ENCODE results near the gene PDLIM1. TPM values are rescaled to one million over a fixed set of nuclear protein-coding genes. Genes with fewer than 3 reads are reported as not detected.
A peak's percentile ranks its signal among the peaks of the same experiment; 100 is the strongest.
"Not testable (repeated sequence)": the region's sequence is repeated elsewhere in the genome, so short reads cannot be mapped to it uniquely, and the experiment has no call there.

The PDLIM1 gene
- total and polyA plus RNA-seq, 3 experiments from 2014 or later, result 0.88 to 11.7 (median 1.4) TPM

DNA sequence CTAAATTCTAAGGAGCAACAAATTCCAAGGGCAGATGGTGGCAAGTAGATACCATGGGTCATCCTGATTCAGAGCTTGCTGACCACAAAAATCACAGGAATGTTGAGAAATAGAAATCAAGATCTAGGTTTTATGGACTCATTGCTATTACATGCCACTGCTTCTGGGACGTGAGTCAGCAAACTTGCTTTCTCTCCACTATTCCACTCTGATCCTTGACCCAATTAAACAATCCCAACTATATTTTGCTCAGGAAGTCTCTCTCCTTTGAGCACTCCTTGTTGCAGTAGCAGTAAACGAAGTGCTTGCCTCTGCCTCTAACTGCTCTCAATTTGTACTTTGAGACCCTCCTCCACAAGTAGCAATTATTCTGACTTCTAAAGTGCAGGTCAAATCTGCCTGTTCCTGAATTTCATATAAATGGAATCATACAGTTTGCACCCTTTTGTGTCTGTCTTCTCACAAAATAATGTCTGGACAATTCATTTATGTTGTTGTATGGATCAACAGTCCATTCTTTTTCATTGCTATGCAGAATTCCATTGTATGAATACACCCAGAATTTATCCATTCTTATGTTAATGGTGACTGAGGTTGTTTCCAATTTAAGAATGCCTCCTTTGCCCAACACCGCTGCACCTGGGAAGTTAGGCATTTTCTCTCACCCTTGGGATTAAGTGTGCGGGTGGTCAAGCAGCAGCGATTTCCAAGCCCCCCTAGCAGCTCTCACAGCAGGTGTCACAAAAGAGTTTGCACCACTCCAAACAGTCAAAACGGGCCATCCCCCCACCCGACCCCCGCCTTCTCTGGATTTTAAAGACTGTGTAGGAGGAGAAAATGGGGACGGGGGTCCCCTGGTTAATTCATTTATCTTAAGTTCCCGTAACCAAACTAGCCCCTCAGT lies 60.8 kb downstream of the PDLIM1 start:
- H3K27me3 Mint-ChIP-seq, result peaks cover 3 to 4% of the 10 kb centered on the region in 2 donors
- no peaks in the 10 kb centered on the region for H3K36me3 Mint-ChIP-seq
- no peak overlapping the region for H3K27ac ChIP-seq (ENCODE audit: low read depth, low read length)

DNA sequence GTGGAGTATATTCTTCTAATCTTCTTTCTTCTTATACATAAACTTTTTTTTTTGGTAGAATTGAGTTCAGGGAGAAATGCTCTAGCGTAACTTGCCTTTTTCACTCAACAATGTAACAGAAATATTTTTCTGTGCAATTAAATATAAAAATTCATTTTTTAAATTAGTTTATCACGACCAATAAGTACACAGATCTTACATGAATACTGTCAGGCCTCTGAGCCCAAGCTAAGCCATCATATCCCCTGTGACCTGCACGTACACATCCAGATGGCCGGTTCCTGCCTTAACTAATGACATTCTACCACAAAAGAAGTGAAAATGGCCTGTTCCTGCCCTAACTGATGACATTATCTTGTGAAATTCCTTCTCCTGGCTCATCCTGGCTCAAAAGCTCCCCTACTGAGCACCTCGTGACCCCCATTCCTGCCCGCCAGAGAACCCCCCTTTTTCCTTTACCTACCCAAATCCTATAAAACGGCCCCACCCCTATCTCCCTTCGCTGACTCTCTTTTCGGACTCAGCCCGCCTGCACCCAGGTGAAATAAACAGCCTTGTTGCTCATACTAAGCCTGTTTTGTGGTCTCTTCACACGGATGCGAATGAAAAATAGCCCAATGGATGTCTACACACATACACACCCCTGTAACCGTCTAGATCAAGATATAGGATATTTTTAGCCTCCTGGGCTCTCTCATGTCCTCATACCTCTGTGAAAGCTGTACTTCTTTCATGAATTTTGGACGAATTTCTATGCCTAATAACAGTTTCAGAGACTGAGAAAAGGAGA lies 61.7 kb downstream of the PDLIM1 start:
- H3K27me3 ChIP-seq (ENCODE audit: insufficient read depth, low read length, poor library complexity, severe bottlenecking); DNase-seq; CTCF ChIA-PET; H3K27me3 Mint-ChIP-seq; H3K9me3 ChIP-seq (ENCODE audit: low read length); H3K27ac ChIP-seq (ENCODE audit: low read depth, low read length); H3K9me3 Mint-ChIP-seq; H3K4me1 ChIP-seq (ENCODE audit: insufficient read depth, low read length); H3K27ac Mint-ChIP-seq; H3K36me3 Mint-ChIP-seq; POLR2A ChIA-PET; H3K36me3 ChIP-seq (ENCODE audit: insufficient read depth, low read length); H3K4me3 ChIP-seq (ENCODE audit: low read length): not testable (repeated sequence)
- peaks cover 10 to 14% (median 12%) of the 10 kb centered on the region in 3 donors for H3K4me1 Mint-ChIP-seq
- peak overlapping the region in 1 of 7 donors; percentile 21 for H3K4me3 Mint-ChIP-seq

More for the DNA sequence above, 60.8 kb downstream of the PDLIM1 start:
- no peak for DNase-seq
- Histone ChIP-seq H3K4me1 (ENCODE audit: insufficient read depth, low read length) (no peaks in the 10 kb centered on the region), H3K4me3 (ENCODE audit: low read length) (peak overlapping the region; percentile 51), H3K36me3 (ENCODE audit: insufficient read depth, low read length) (no peaks in the 10 kb centered on the region), H3K9me3 (ENCODE audit: low read length) (no peaks in the 10 kb centered on the region), H3K27me3 (ENCODE audit: insufficient read depth, low read length, poor library complexity, severe bottlenecking) (no peaks in the 10 kb centered on the region)
- ChIA-PET POLR2A (no interaction called here), CTCF (no interaction called here)
- Mint-ChIP-seq H3K4me3 (peak overlapping the region in 6 of 7 donors; percentile 77 to 93 (median 84)), H3K27ac (peak overlapping the region in 1 of 8 donors; percentile 55), H3K9me3 (peaks cover 0 to 5% (median 0%) of the 10 kb centered on the region in 5 donors), H3K4me1 (peaks cover 10 to 14% (median 12%) of the 10 kb centered on the region in 3 donors)

- ChIA-PET POLR2A (no interaction called here), CTCF (no interaction called here)
- no peak for DNase-seq
- Histone ChIP-seq H3K4me3 (ENCODE audit: low read length) (no peak overlapping the region), H3K9me3 (ENCODE audit: low read length) (no peaks in the 10 kb centered on the region), H3K27me3 (ENCODE audit: insufficient read depth, low read length, poor library complexity, severe bottlenecking) (no peaks in the 10 kb centered on the region), H3K4me1 (ENCODE audit: insufficient read depth, low read length) (no peaks in the 10 kb centered on the region), H3K36me3 (ENCODE audit: insufficient read depth, low read length) (no peaks in the 10 kb centered on the region), H3K27ac (ENCODE audit: low read depth, low read length) (no peak overlapping the region)
- H3K4me3 Mint-ChIP-seq, result no peak overlapping the region
- H3K27me3 Mint-ChIP-seq, result no peaks in the 10 kb centered on the region
- H3K9me3 Mint-ChIP-seq, result peaks cover 0 to 2% (median 0%) of the 10 kb centered on the region in 5 donors
- no peak overlapping the region for H3K27ac Mint-ChIP-seq
- peaks cover 0 to 1% (median 0%) of the 10 kb centered on the region in 3 donors for H3K4me1 Mint-ChIP-seq
- H3K36me3 Mint-ChIP-seq, result no peaks in the 10 kb centered on the region
Measured at GRCh38 chr10:95225136-95225535, 65.7 kb downstream of the PDLIM1 start.

- no peak for DNase-seq
- CTCF ChIA-PET, result no interaction called here
- no peaks in the 10 kb centered on the region for H3K9me3 Mint-ChIP-seq
- Histone ChIP-seq H3K9me3 (ENCODE audit: low read length) (no peaks in the 10 kb centered on the region), H3K4me1 (ENCODE audit: insufficient read depth, low read length) (no peaks in the 10 kb centered on the region), H3K4me3 (ENCODE audit: low read length) (no peak overlapping the region), H3K27me3 (ENCODE audit: insufficient read depth, low read length, poor library complexity, severe bottlenecking) (no peaks in the 10 kb centered on the region), H3K27ac (ENCODE audit: low read depth, low read length) (no peak overlapping the region), H3K36me3 (ENCODE audit: insufficient read depth, low read length) (no peaks in the 10 kb centered on the region)
- H3K27ac Mint-ChIP-seq, result no peak overlapping the region
- H3K4me1 Mint-ChIP-seq, result no peaks in the 10 kb centered on the region
- no peak overlapping the region for H3K4me3 Mint-ChIP-seq
- H3K27me3 Mint-ChIP-seq, result peaks cover 0 to 1% of the 10 kb centered on the region in 2 donors
- POLR2A ChIA-PET, result no interaction called here
- H3K36me3 Mint-ChIP-seq, result no peaks in the 10 kb centered on the region
Measured at GRCh38 chr10:95221124-95221523, 69.7 kb downstream of the PDLIM1 start.

GRCh38 chr10:95220539-95220938 lies 70.3 kb downstream of the PDLIM1 start:
- CTCF ChIA-PET, result no interaction called here
- H3K27me3 Mint-ChIP-seq, result peaks cover 0 to 1% of the 10 kb centered on the region in 2 donors

DNA sequence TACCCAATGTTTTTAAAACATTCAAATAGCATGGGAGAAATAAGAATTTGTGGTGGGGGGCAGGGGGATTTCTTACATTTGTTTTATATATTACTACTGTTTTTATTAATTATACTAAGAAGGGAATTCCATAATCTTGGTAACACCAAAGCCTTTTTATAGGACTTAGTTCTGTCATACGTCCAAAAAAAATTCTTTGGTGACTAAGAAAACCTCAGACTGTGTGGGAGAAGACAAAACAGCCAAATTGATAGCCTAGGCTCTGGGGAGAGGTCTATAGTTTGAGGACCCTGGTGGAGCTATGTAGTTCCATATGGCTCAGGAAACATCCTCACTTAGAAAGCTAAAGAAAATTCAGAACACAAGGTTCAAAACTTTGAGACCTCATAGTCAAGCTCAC lies 73.3 kb downstream of the PDLIM1 start:
- Mint-ChIP-seq H3K27me3 (peaks cover 0 to 3% of the 10 kb centered on the region in 2 donors), H3K36me3 (peaks cover 0 to 2% (median 0%) of the 10 kb centered on the region in 3 donors), H3K27ac (no peak overlapping the region), H3K9me3 (peaks cover 0 to 2% (median 0%) of the 10 kb centered on the region in 5 donors), H3K4me1 (no peaks in the 10 kb centered on the region), H3K4me3 (no peak overlapping the region)
- ChIA-PET CTCF (no interaction called here), POLR2A (no interaction called here)
- DNase-seq, result no peak
- no peaks in the 10 kb centered on the region for H3K4me1 ChIP-seq (ENCODE audit: insufficient read depth, low read length)
- H3K27me3 ChIP-seq (ENCODE audit: insufficient read depth, low read length, poor library complexity, severe bottlenecking), result no peaks in the 10 kb centered on the region
- H3K36me3 ChIP-seq (ENCODE audit: insufficient read depth, low read length), result no peaks in the 10 kb centered on the region
- no peak overlapping the region for H3K4me3 ChIP-seq (ENCODE audit: low read length)
- no peaks in the 10 kb centered on the region for H3K9me3 ChIP-seq (ENCODE audit: low read length)
- H3K27ac ChIP-seq (ENCODE audit: low read depth, low read length), result no peak overlapping the region

More at GRCh38 chr10:95220539-95220938, 70.3 kb downstream of the PDLIM1 start:
- no peaks in the 10 kb centered on the region for H3K9me3 ChIP-seq (ENCODE audit: low read length)
- no peak overlapping the region for H3K27ac ChIP-seq (ENCODE audit: low read depth, low read length)
- Mint-ChIP-seq H3K9me3 (no peaks in the 10 kb centered on the region), H3K36me3 (no peaks in the 10 kb centered on the region), H3K4me1 (no peaks in the 10 kb centered on the region), H3K27ac (no peak overlapping the region), H3K4me3 (no peak overlapping the region)
- H3K4me1 ChIP-seq (ENCODE audit: insufficient read depth, low read length), result no peaks in the 10 kb centered on the region
- no peaks in the 10 kb centered on the region for H3K36me3 ChIP-seq (ENCODE audit: insufficient read depth, low read length)
- H3K4me3 ChIP-seq (ENCODE audit: low read length), result no peak overlapping the region
- no peak for DNase-seq
- no peaks in the 10 kb centered on the region for H3K27me3 ChIP-seq (ENCODE audit: insufficient read depth, low read length, poor library complexity, severe bottlenecking)
- POLR2A ChIA-PET, result no interaction called here

DNA sequence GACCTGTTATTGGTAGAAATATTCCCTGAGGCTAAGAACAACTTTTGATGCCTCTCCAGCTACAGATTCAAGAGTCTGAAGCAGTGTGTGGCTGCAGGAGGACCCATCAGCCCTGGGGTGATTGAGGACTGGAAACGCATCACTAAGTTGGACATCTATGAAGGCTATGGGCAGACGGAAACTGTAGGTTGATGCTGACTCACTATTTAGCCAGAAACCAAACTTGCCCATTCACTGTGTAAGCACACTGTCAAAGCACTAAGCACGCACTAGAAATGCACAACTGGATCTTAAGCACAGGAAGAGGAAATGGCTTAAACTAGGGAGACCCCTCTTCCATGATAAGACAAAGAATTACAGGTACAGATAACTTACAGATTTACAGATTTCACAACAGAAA lies 76.0 kb downstream of the PDLIM1 start:
- Histone ChIP-seq H3K36me3 (ENCODE audit: insufficient read depth, low read length) (no peaks in the 10 kb centered on the region), H3K9me3 (ENCODE audit: low read length) (no peaks in the 10 kb centered on the region), H3K4me3 (ENCODE audit: low read length) (no peak overlapping the region), H3K4me1 (ENCODE audit: insufficient read depth, low read length) (no peaks in the 10 kb centered on the region), H3K27me3 (ENCODE audit: insufficient read depth, low read length, poor library complexity, severe bottlenecking) (no peaks in the 10 kb centered on the region), H3K27ac (ENCODE audit: low read depth, low read length) (no peak overlapping the region)
- H3K9me3 Mint-ChIP-seq, result peaks cover 0 to 2% (median 0%) of the 10 kb centered on the region in 5 donors
- DNase-seq, result no peak
- peaks cover 0 to 3% of the 10 kb centered on the region in 2 donors for H3K27me3 Mint-ChIP-seq
- ChIA-PET CTCF (no interaction called here), POLR2A (no interaction called here)
- no peak overlapping the region for H3K27ac Mint-ChIP-seq
- no peak overlapping the region for H3K4me3 Mint-ChIP-seq
- peaks cover 0 to 2% (median 0%) of the 10 kb centered on the region in 3 donors for H3K36me3 Mint-ChIP-seq
- no peaks in the 10 kb centered on the region for H3K4me1 Mint-ChIP-seq

- CTCF ChIA-PET, result no interaction called here
- DNase-seq, result no peak
- H3K27ac Mint-ChIP-seq, result no peak overlapping the region
Measured at GRCh38 chr10:95214369-95214768, 76.4 kb downstream of the PDLIM1 start.

More at GRCh38 chr10:95214369-95214768, 76.4 kb downstream of the PDLIM1 start:
- H3K27ac ChIP-seq (ENCODE audit: low read depth, low read length), result no peak overlapping the region
- no peaks in the 10 kb centered on the region for H3K36me3 ChIP-seq (ENCODE audit: insufficient read depth, low read length)
- Mint-ChIP-seq H3K4me3 (no peak overlapping the region), H3K9me3 (peaks cover 0 to 2% (median 0%) of the 10 kb centered on the region in 5 donors), H3K27me3 (peaks cover 0 to 3% of the 10 kb centered on the region in 2 donors), H3K36me3 (peaks cover 0 to 2% (median 0%) of the 10 kb centered on the region in 3 donors), H3K4me1 (no peaks in the 10 kb centered on the region)
- no peaks in the 10 kb centered on the region for H3K27me3 ChIP-seq (ENCODE audit: insufficient read depth, low read length, poor library complexity, severe bottlenecking)
- no peaks in the 10 kb centered on the region for H3K4me1 ChIP-seq (ENCODE audit: insufficient read depth, low read length)
- H3K4me3 ChIP-seq (ENCODE audit: low read length), result no peak overlapping the region
- H3K9me3 ChIP-seq (ENCODE audit: low read length), result no peaks in the 10 kb centered on the region
- POLR2A ChIA-PET, result no interaction called here
